MV-4-11 (cell line): ENCODE measurements around the gene PKNOX2.
A peak's percentile ranks its signal among the peaks of the same experiment; 100 is the strongest.

ENCODE experiments used
- DNase-seq: peaks from one replicate; lab custom pipeline; 2025; lab: John Stamatoyannopoulos, UW

PKNOX2 gene

GRCh38 chr11:125382314-125382791 lies 217.8 kb downstream of the PKNOX2 start:
- DNase-seq = no peak

DNA sequence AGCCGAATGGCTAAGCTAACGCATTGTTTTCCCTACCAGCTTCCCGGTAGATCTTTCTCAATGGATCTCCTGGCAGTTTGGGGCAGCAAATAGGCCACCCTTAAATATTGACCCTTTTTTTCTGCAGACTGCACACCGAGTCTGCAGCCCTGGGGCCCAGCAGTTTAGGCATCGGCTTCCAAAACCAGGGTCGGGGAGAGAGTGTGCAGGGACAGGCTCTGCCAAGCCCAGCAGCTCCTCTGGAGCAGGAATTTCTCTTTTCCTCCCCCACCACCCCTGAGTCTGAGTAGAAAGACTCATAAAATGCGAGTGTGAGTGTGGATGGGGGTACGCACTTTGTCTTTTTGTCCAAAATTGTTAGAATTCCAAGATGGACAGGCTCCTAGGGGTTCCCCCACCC lies 218.3 kb downstream of the PKNOX2 start:
- DNase-seq = no peak

GRCh38 chr11:125384825-125385224 lies 220.3 kb downstream of the PKNOX2 start:
- DNase-seq = no peak

DNA sequence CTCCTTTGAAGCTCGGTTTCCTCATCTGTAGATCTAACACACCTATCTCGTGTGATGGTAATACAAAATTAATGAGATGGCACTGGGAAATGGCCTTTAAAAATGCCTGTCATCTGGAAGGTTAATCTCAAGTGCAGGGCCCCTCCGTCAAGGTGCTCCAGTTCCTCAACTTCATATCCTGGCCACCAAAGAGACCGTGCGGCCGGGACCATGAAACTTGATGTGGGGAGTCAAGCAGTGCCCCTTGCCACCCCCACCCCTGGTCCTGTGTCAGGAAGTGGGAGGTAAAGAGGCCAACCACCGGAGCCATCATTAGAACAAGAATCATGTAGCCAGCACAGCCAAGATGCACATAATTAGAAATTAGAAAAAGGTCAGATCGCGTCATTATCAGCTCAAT lies 223.3 kb downstream of the PKNOX2 start:
- DNase-seq = no peak

DNA sequence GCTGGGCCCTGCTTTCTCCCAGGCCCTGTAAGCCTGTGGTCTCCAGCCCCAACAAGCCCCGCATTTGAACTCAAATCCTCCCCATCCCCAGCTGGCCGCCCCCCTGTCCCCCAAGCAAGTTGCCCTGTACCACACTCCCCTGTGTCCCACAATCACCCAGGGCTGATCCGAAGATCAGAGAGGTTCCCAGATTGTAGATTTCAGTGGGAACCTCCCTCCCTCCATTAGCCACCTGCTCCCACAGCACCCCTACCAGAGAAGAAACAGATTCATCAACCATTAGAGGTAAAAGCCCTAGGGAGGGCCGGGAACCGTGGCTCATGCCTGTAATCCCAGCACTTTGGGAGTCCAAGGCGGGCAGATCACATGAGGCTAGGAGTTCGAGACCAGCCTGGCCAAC lies 224.1 kb downstream of the PKNOX2 start:
- no peak for DNase-seq

- no peak for DNase-seq
Observed at GRCh38 chr11:125389339-125390166, 225.0 kb downstream of the PKNOX2 start.

- no peak for DNase-seq
Observed at GRCh38 chr11:125390946-125391345, 226.4 kb downstream of the PKNOX2 start.

DNA sequence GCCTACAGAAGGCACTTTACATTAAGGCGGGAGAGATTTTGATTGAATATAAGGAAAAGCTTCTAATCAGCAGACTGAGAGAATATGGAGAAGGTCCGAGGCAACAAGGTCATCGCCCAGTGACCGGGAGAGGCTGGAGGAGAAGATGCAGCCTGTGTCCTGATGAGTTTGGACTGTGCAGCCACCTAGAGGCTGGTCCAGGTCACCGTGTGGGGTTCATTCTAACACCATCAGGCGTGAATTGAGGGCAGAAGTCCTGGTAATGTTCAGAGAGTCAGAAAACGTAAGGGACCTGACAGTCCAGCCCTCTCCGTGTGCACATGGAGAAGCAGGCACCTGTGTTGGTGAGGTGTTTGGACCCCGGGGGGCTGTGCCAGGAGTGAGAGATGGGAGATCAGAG lies 228.8 kb downstream of the PKNOX2 start:
- DNase-seq = no peak

GRCh38 chr11:125394296-125394695 lies 229.7 kb downstream of the PKNOX2 start:
- no peak for DNase-seq

- no peak for DNase-seq
Observed at GRCh38 chr11:125397421-125397820, 232.9 kb downstream of the PKNOX2 start.

DNA sequence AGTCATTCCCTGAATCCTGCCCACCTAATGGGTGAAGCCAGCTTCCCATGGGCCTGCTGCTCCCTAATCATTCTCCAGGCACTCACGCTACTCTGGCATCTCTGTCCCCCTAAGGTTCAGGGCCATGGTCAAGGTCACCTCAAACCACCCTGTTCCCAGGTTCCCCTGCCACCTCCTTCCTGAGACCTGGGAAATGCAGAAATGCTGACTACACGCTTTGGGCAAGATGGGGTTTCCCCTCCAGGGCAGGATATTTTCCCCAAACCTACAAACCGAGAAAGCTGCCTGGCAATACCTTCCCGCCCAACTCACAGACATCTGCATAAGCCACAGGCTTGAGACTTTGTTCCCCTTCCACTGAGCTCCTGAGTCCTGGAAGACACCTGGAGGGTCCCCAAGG lies 233.9 kb downstream of the PKNOX2 start:
- no peak for DNase-seq

DNA sequence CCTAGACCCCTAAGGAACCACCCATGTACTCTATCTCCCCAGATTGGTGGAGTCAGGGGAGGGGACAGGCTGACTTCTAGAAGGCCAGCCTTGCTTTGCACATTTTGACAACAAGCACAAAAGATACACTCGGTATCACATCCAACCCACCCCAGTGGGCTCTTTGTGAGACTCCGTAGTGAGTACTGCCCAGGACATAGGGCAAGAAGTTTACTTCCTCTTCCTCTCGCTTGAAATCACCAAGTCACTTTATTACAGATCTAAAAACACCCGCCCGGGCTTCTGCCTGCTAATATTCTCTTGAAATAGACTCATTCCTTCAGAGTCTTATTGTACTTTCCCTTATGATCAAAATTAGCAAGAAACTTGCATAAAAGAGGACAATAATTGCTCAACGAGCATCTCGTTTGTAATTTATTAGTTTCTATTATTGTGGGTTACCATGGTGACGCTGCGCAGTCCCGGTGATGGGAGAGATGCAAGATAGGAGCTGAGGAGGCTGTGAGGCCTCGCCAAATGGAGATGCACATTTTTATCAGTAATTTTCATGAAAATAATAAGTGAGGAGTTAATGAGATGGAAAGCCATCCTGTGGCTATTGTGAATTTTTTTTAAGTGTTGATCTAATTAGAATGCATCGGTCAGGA lies 234.6 kb downstream of the PKNOX2 start:
- peak; percentile 20 for DNase-seq

GRCh38 chr11:125399945-125400344 lies 235.4 kb downstream of the PKNOX2 start:
- no peak for DNase-seq

GRCh38 chr11:125401235-125401634 lies 236.7 kb downstream of the PKNOX2 start:
- DNase-seq = no peak

DNA sequence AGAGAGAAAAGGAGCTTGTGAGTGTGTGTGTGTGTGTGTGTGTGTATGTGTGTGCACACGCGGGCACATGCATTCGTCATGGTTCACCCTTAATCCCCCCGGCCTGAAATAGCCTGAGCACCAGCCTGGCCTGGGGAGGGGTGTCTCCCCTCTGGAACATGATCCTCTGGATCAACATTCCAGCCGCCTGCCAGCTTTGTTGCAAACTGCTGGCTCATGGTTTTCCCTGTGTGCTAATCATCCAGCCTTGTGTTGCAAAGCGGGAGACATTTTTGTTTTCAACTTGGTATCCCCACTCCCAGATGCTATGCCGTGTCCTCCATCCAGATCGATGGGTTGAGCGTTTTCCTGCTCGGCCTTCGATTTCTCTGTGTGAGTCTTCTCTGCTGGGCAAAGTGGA lies 237.2 kb downstream of the PKNOX2 start:
- DNase-seq = no peak

GRCh38 chr11:125402435-125402834 lies 237.9 kb downstream of the PKNOX2 start:
- no peak for DNase-seq

GRCh38 chr11:125404157-125404810 lies 239.7 kb downstream of the PKNOX2 start:
- peak; percentile 3 for DNase-seq

DNA sequence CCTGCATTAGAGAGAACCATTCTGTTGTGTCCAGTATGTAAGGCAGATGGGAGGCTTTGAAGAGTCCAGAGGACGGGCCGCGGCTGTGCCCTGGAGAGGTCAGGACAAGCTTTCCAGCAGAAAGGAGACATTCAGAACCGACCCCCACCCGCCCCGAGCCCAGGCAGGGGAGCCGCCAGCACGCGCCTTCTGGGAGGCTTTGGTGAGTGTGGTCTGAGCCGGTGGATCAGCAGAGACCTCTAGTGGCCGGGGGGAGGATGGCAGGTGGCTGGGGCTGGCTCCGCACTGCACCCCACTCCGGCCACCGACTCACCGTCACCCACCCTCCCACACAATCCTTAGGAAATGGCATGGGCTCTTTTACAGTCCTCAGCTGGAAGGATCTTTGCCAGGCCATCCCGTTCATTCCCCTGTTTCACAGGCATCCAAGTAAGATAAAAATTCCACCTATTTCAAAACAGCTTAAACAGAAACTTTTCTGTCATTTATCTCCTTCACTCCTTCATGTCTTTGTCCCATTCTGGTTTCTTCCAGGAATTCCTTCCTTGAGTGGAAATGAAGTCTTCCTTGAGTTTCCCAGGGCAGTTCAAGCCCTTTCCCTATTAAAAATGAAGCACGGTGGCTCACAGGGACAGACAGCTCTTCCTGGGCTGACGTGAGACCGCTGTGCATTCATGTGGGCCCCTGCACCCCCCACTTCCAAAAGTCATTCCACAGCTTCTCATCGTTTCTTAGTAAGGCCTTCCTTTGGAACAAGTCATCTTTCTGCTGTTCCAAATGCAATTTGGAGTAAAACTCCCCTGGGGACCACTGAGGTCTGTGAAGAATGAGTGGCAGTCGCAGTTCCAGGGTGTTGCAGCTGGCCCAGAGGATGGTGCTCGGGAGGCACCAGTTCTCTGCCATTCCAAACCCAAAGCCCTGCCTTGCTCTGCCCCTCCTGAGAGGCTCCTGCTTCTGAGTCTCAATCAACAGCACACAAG lies 240.6 kb downstream of the PKNOX2 start:
- no peak for DNase-seq

DNA sequence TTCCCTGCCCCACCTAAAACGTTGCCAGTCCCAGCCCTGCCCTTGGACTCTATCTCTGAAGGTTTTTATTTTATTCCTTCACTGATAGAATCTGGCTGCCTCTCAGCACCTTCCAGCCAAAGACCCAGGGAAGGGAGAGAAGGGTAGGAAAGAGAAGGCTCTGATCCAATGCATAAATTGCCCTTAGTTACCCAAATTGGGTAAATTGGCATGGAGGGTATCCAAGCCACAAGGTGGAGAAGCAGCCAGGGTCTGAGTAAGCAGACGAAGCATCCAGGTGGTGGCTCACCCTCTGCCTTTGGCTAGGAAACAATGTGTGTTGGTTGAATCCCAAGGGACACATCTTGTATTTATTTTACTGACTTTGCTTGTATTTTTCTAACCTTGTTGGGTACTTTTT lies 242.5 kb downstream of the PKNOX2 start:
- DNase-seq = no peak

DNA sequence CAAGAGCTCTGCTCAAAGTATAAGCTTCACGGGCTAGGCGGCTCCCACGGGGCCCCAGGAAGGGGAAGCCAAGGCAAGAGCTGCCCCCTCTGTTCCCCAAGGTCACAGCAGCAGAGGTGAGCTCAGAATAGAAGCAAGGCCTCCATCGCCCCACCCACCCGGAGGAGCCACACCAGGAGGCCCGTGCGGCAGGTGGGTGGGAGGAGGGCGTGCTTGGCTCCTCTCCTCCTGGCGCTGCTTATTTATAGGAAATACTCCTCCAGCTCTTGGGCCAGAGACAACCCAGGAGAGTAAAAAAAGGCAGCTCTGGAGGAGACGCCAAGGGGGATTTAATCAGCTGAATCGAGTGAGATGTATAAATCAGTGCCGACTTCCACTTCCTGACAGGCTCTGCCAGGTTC lies 243.8 kb downstream of the PKNOX2 start:
- no peak for DNase-seq

DNA sequence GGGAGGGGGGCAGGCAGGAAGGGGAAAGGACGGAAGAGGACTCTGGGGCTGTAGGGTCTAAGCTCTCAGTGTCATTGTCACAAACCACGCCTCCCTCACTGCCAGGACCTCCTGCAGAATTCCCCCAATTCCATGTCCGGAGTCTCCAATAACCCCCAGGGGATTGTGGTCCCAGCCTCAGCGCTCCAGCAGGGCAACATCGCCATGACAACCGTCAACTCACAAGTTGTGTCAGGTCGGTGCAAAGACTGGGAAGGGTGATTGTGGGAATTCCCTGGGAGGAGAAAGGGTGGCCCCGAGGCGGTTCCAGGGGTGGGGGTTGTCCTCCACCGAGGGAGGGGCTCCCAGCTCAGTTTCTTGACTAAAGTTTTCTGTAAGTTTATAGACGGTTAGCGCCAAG lies 245.5 kb downstream of the PKNOX2 start:
- no peak for DNase-seq

- no peak for DNase-seq
Observed at GRCh38 chr11:125412177-125412496, 247.6 kb downstream of the PKNOX2 start.
